Pericardium fibroblast (primary cell): Measurements from ENCODE around the gene SHISA5. TPM values are rescaled to one million over a fixed set of nuclear protein-coding genes. Genes with fewer than 3 reads are reported as not detected.

Experiments used
- total RNA-seq: library from RNA; depleted of rRNA; stranded (reverse); fragments of >200 nt; gene quantifications from 2 replicates; pipeline ENCODE4 v1.2.3, GENCODE V29; 2015

SHISA5 gene, protein sequence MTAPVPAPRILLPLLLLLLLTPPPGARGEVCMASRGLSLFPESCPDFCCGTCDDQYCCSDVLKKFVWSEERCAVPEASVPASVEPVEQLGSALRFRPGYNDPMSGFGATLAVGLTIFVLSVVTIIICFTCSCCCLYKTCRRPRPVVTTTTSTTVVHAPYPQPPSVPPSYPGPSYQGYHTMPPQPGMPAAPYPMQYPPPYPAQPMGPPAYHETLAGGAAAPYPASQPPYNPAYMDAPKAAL
- total RNA-seq, result 153 and 189 TPM in 2 replicates

GRCh38 chr3:48504051-48504946 is at the start of gene SHISA5:
Gene SHISA5 (minus strand): TSS chr3:48504174. CDS start chr3:48504094, 80 bp downstream.

DNA sequence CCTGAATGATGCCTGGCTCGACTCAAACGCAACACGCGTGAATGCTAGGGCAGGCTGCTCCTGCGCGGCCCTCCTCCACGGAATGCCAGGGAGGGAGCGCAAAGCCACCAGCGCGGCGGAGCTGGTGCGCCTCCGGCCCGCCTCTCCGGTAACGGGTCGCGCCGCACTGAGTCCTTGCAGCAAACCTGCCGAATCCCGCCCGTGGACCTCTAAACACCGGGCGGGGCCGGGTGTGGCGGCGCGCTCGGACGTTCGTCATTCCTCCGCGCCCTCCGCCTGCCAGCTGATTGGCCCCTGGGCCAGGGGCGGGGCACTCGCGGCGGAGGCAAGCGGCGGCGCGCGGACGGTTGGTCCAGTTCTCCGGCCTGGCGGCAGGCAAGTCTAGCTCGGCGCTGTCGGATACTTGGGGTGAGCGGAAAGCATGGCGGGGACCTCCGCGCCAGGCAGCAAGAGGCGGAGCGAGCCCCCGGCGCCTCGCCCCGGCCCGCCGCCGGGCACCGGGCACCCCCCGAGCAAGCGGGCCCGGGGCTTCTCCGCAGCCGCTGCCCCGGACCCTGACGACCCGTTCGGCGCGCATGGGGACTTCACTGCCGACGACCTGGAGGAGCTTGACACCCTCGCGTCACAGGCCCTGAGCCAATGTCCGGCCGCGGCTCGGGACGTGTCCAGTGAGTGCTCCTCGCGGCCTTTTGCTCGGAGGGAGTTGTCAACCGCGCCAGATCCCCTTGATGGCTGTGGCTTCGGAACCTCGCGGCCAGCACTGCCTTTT is 57.4 kb downstream of the SHISA5 start, which contains the start of gene ATRIP:
Gene ATRIP (plus strand): TSS at position 313 of the 769 bp plus-strand sequence. CDS start 109 bp downstream, at position 422.

GRCh38 chr3:48439820-48440589 is 64.0 kb downstream of the SHISA5 start, which contains the start of the genes CCDC51 and TMA7:
Gene CCDC51 (minus strand): TSS chr3:48440119. CDS start chr3:48435128, 4,991 bp downstream.
Gene TMA7 (plus strand): TSS chr3:48440257. CDS start chr3:48440297, 40 bp downstream.

DNA sequence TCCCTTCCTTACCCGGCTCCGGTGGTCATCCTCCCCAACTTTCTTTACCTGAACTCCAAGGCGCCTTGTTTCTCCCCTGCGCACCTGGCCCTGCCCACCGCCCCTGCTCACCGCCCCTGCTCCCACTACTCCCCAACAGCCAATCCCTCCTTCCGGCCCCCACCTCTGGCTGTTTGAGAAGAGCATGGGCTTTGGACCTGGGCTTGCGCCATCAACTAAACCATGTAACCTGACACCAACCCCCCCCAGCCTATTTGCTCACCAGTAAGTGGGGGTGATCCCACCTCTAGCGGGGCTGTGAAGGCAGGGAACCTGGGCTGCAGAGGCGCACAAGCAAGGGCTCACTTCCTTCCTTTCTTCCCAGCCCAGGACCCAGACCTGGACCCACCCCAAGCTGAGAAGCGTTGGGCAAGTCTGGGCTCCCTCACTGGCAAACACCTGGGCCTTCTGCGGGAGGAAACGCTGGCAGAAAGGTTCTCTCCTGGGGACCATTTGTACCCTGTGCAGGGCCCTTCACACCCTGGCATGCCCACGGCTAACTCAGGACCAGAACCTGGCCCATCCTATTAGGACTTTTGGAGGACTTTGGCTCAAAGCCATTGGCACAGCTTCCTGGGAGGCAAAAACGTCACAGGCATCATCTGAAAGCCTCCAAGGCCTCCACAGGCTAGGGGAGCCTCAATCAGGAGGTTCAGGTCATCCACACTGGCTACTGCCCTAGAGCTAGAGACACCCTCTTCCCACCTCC is 73.8 kb downstream of the SHISA5 start, which contains the start of gene PLXNB1:
Gene PLXNB1 (minus strand): TSS at position 127 of the 748 bp plus-strand sequence. CDS start 5,475 bp downstream, outside the sequence.

Other genes starting within 250 kb of the SHISA5 start
- 19.8 and 20.5 TPM in 2 replicates for gene NME6, start 202.8 kb downstream of the SHISA5 start, total RNA-seq
- not detected in 2 replicates for gene SPINK8, start 170.5 kb downstream of the SHISA5 start, total RNA-seq
- not detected in 2 replicates for gene FBXW12, start 132.0 kb downstream of the SHISA5 start, total RNA-seq
- gene PLXNB1, start 74.1 kb downstream of the SHISA5 start, total RNA-seq, result 25.7 and 34.4 TPM in 2 replicates
- gene CCDC51, start 64.1 kb downstream of the SHISA5 start, total RNA-seq, result 15.4 and 23.6 TPM in 2 replicates
- 416 and 436 TPM in 2 replicates for gene TMA7, start 63.9 kb downstream of the SHISA5 start, total RNA-seq
- gene ATRIP, start 57.4 kb downstream of the SHISA5 start, total RNA-seq, result 4.2 and 5.2 TPM in 2 replicates
- 5.5 and 15.9 TPM in 2 replicates for gene PFKFB4, start 52.6 kb upstream of the SHISA5 start, total RNA-seq
- 0.09 TPM in 1 of 2 replicates, not detected in the other for gene UCN2, start 59.6 kb upstream of the SHISA5 start, total RNA-seq
- gene COL7A1, start 91.2 kb upstream of the SHISA5 start, total RNA-seq, result 11.7 and 14.5 TPM in 2 replicates
- gene UQCRC1, start 105.5 kb upstream of the SHISA5 start, total RNA-seq, result 166 and 222 TPM in 2 replicates
- not detected in 2 replicates for gene TMEM89, start 117.6 kb upstream of the SHISA5 start, total RNA-seq
- 18.0 and 29.3 TPM in 2 replicates for gene SLC26A6, start 131.3 kb upstream of the SHISA5 start, total RNA-seq
- 1.8 and 2.2 TPM in 2 replicates for gene CELSR3, start 158.7 kb upstream of the SHISA5 start, total RNA-seq
- 20.1 and 44.0 TPM in 2 replicates for gene NCKIPSD, start 181.7 kb upstream of the SHISA5 start, total RNA-seq
- gene IP6K2, start 213.0 kb upstream of the SHISA5 start, total RNA-seq, result 57.9 and 73.9 TPM in 2 replicates